HUES6 (cell line): ENCODE measurements around the gene LDLRAD3.

Experiments
- H3K27ac ChIP-seq: 2 replicates; pipeline ENCODE4 v1.7.0; 2013; ENCODE audit warnings: low read depth, mild to moderate bottlenecking, low read length, inconsistent platforms
- H3K27me3 ChIP-seq: 2 replicates; pipeline ENCODE4 v1.6.1; 2013; ENCODE audit warnings: low read length; ENCODE audit not compliant: control insufficient read depth, insufficient read depth
- H3K36me3 ChIP-seq: 2 replicates; pipeline ENCODE4 v1.6.1; 2013; ENCODE audit warnings: low read length; ENCODE audit not compliant: control insufficient read depth, insufficient read depth
- H3K4me1 ChIP-seq: 2 replicates; pipeline ENCODE4 v1.6.1; 2013; ENCODE audit warnings: low read length; ENCODE audit not compliant: control insufficient read depth, insufficient read depth
- H3K4me3 ChIP-seq: 2 replicates; pipeline ENCODE4 v1.5.1; 2013; ENCODE audit warnings: low read depth, low read length
- H3K9ac ChIP-seq: one replicate; pipeline ENCODE4 v1.6.1; 2013; ENCODE audit warnings: mild to moderate bottlenecking, low read length
- H3K9me3 ChIP-seq: 2 replicates; pipeline ENCODE4 v1.6.1; 2013; ENCODE audit warnings: low read depth, low read length; ENCODE audit not compliant: control insufficient read depth, insufficient read depth

LDLRAD3 gene

GRCh38 chr11:36092314-36093030, 148.6 kb downstream of the LDLRAD3 start:
- Histone ChIP-seq H3K4me1 (peaks cover 49% of the 10 kb centered on the region), H3K9ac (peak overlapping the region; percentile 57)

GRCh38 chr11:36093548-36093947, 149.7 kb downstream of the LDLRAD3 start:
- peaks cover 9% of the 10 kb centered on the region for H3K36me3 ChIP-seq
- H3K9me3 ChIP-seq: peaks cover 12% of the 10 kb centered on the region; the same call in 1 of the 2 replicates
- no peaks in the 10 kb centered on the region for H3K27me3 ChIP-seq
- H3K4me3 ChIP-seq: no peak overlapping the region
- peaks cover 52% of the 10 kb centered on the region for H3K4me1 ChIP-seq
- no peak overlapping the region for H3K9ac ChIP-seq
- peak overlapping the region; percentile 67; the same call in 1 of the 2 replicates for H3K27ac ChIP-seq

More at GRCh38 chr11:36092314-36093030, 148.6 kb downstream of the LDLRAD3 start:
- peaks cover 12% of the 10 kb centered on the region; the same call in 1 of the 2 replicates for H3K9me3 ChIP-seq
- peak overlapping the region; percentile 5; the same call in 1 of the 2 replicates for H3K4me3 ChIP-seq
- H3K27ac ChIP-seq: peak overlapping the region; percentile 67; the same call in 1 of the 2 replicates
- H3K36me3 ChIP-seq: peaks cover 9% of the 10 kb centered on the region
- no peaks in the 10 kb centered on the region for H3K27me3 ChIP-seq

- Histone ChIP-seq H3K4me1 (peaks cover 53% of the 10 kb centered on the region), H3K4me3 (peak overlapping the region; percentile 21; the same call in 1 of the 2 replicates), H3K36me3 (peaks cover 9% of the 10 kb centered on the region)
Measured at GRCh38 chr11:36094164-36094563, 150.3 kb downstream of the LDLRAD3 start.

GRCh38 chr11:36095716-36096115, 151.9 kb downstream of the LDLRAD3 start:
- Histone ChIP-seq H3K27ac (no peak overlapping the region), H3K4me3 (no peak overlapping the region), H3K36me3 (peaks cover 11% of the 10 kb centered on the region), H3K9me3 (peaks cover 12% of the 10 kb centered on the region; the same call in 1 of the 2 replicates), H3K9ac (no peak overlapping the region), H3K4me1 (peaks cover 45% of the 10 kb centered on the region), H3K27me3 (no peaks in the 10 kb centered on the region)

More at GRCh38 chr11:36094164-36094563, 150.3 kb downstream of the LDLRAD3 start:
- Histone ChIP-seq H3K9ac (no peak overlapping the region), H3K27me3 (no peaks in the 10 kb centered on the region), H3K27ac (no peak overlapping the region; the same call in 1 of the 2 replicates), H3K9me3 (peaks cover 12% of the 10 kb centered on the region; the same call in 1 of the 2 replicates)

GRCh38 chr11:36097219-36097650, 153.4 kb downstream of the LDLRAD3 start:
- Histone ChIP-seq H3K27me3 (no peaks in the 10 kb centered on the region), H3K9me3 (peaks cover 12% of the 10 kb centered on the region; the same call in 1 of the 2 replicates), H3K4me1 (peaks cover 30% of the 10 kb centered on the region), H3K27ac (no peak overlapping the region), H3K4me3 (no peak overlapping the region), H3K9ac (no peak overlapping the region), H3K36me3 (peaks cover 11% of the 10 kb centered on the region)

- Histone ChIP-seq H3K4me1 (peaks cover 23% of the 10 kb centered on the region), H3K27ac (no peak overlapping the region), H3K4me3 (no peak overlapping the region), H3K27me3 (no peaks in the 10 kb centered on the region), H3K36me3 (peaks cover 11% of the 10 kb centered on the region), H3K9me3 (peaks cover 12% of the 10 kb centered on the region; the same call in 1 of the 2 replicates), H3K9ac (no peak overlapping the region)
Measured at GRCh38 chr11:36098087-36098486, 154.2 kb downstream of the LDLRAD3 start.

GRCh38 chr11:36098853-36099375, 155.1 kb downstream of the LDLRAD3 start:
- H3K4me1 ChIP-seq: peaks cover 21% of the 10 kb centered on the region; the same call in 1 of the 2 replicates
- no peaks in the 10 kb centered on the region for H3K27me3 ChIP-seq
- no peak overlapping the region for H3K9ac ChIP-seq
- H3K36me3 ChIP-seq: peaks cover 11% of the 10 kb centered on the region
- no peak overlapping the region for H3K4me3 ChIP-seq
- no peak overlapping the region for H3K27ac ChIP-seq
- H3K9me3 ChIP-seq: peaks cover 7% of the 10 kb centered on the region; the same call in 1 of the 2 replicates

GRCh38 chr11:36101466-36101865, 157.6 kb downstream of the LDLRAD3 start:
- Histone ChIP-seq H3K4me1 (peaks cover 40% of the 10 kb centered on the region), H3K27ac (no peak overlapping the region), H3K36me3 (0 out of 2 replicates have a peak, but pooled peaks cover 3% of the 10 kb centered on the region), H3K4me3 (no peak overlapping the region), H3K9ac (no peak overlapping the region), H3K9me3 (no peaks in the 10 kb centered on the region), H3K27me3 (no peaks in the 10 kb centered on the region)

GRCh38 chr11:36102868-36103267, 159.0 kb downstream of the LDLRAD3 start:
- Histone ChIP-seq H3K4me3 (no peak overlapping the region), H3K4me1 (peaks cover 36% of the 10 kb centered on the region), H3K27me3 (no peaks in the 10 kb centered on the region), H3K27ac (no peak overlapping the region), H3K9ac (no peak overlapping the region), H3K9me3 (no peaks in the 10 kb centered on the region), H3K36me3 (peaks cover 3% of the 10 kb centered on the region; the same call in 1 of the 2 replicates)

- H3K9me3 ChIP-seq: no peaks in the 10 kb centered on the region; the same call in 1 of the 2 replicates
- H3K4me1 ChIP-seq: peaks cover 33% of the 10 kb centered on the region
- H3K4me3 ChIP-seq: no peak overlapping the region
- peak overlapping the region; percentile 81 for H3K9ac ChIP-seq
- no peaks in the 10 kb centered on the region for H3K27me3 ChIP-seq
- peak overlapping the region; percentile 94 for H3K27ac ChIP-seq
- peaks cover 3% of the 10 kb centered on the region; the same call in 1 of the 2 replicates for H3K36me3 ChIP-seq
Measured at GRCh38 chr11:36103933-36104530, 160.2 kb downstream of the LDLRAD3 start.
